ENCODE measurements around the gene MTA3. TPM values are rescaled to one million over a fixed set of nuclear protein-coding genes. Genes with fewer than 3 reads are reported as not detected.
A peak's percentile ranks its signal among the peaks of the same experiment; 100 is the strongest.

MTA3 gene
- total RNA-seq, 6 experiments from 2014 or later, result 6.3 to 13.0 (median 11.4) TPM

DNA sequence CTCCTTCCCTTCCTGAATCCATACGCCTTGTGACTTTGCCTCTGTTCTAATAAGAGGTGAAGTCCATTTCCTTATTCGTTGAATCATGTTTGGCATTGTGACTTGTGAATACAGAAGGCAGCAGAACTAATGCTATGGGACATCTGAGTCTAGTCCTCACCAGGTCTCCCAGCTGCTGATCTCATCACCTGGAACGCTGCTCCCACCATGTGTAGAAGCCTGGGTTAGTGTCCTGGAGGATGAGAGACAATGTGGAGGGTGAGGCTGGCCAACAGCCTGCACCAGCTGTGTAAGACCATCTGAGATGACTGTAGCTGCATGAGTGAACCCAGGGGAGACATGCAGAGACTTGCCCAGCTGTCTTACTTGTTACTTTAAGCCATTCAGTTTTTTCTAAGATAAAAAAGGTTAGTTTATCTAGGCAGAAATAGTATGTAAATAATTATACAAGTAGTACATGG, 227.4 kb downstream of the MTA3 start:
- H3K4me1 ChIP-seq, result peaks cover 0 to 21% (median under 1%) of the 10 kb centered on the region in 4 donors
- H3K27me3 ChIP-seq, result no peaks in the 10 kb centered on the region
- DNase-seq, result peak in 1 of 3 donors; percentile 36
- intact Hi-C loops (cut with DNase I), result no loop called here
- peak overlapping the region in 1 of 3 donors; percentile 83 for H3K4me3 ChIP-seq
- H3K27ac ChIP-seq, result peak overlapping the region in 1 of 3 donors; percentile 98
- 18% methylated on average over 3 of the region's 3 CpGs for WGBS (ENCODE audit: insufficient coverage, low coverage, low lambda C conversion rate, missing lambda C conversion rate)
- H3K36me3 ChIP-seq, result no peaks in the 10 kb centered on the region
- TF ChIP-seq POLR2A (IDR thresholded peaks at IDR 0.05), result no peak
- no peaks in the 10 kb centered on the region for H3K9me3 ChIP-seq
- ATAC-seq, result peak in 1 of 4 donors; percentile 12

DNA sequence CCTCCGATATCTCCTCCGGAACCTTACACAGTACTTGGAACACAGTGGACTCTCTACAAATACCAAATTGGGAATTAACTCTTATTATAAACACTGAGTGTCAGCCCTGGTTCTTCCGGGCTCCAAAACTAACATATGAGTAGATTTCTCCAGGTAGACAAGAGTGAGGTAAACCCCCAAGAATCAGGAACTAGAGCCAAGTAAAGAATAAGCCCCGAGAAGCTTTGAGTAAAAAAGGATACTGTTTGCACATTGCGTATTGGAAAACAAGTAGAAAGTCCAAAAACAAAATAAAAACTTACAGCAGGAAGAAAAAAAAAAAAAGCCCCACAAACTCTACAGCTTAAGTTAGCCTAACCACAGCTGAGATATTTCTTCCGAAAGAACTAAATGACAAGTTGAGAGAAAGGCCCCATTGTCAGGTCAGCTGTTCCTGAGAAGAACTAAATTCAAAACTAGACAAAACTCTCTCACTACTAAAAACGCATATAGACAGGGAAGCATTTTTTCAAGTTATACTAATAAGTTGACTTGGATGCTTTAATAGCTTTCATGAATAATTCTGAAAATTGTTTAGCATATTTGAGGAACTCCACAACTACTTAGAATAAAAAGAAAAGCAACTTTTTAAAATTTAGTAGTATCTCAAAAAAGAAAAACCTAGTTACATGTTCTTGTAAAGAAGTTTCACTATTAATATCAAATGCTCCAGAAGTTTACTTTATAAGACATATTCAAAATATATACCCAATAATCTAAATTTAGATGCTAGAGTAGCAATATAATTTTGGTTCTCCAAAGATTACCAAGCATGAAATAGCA, 228.2 kb downstream of the MTA3 start:
- ATAC-seq (no peak), DNase-seq (no peak)
- Histone ChIP-seq H3K27me3 (no peaks in the 10 kb centered on the region), H3K27ac (peak overlapping the region in 1 of 3 donors; percentile 98), H3K4me1 (peaks cover 0 to 20% (median 0%) of the 10 kb centered on the region in 4 donors), H3K9me3 (no peaks in the 10 kb centered on the region), H3K4me3 (no peak overlapping the region), H3K36me3 (no peaks in the 10 kb centered on the region)
- no peak for TF ChIP-seq POLR2A (IDR thresholded peaks at IDR 0.05)
- TF ChIP-seq, protein P1, sequence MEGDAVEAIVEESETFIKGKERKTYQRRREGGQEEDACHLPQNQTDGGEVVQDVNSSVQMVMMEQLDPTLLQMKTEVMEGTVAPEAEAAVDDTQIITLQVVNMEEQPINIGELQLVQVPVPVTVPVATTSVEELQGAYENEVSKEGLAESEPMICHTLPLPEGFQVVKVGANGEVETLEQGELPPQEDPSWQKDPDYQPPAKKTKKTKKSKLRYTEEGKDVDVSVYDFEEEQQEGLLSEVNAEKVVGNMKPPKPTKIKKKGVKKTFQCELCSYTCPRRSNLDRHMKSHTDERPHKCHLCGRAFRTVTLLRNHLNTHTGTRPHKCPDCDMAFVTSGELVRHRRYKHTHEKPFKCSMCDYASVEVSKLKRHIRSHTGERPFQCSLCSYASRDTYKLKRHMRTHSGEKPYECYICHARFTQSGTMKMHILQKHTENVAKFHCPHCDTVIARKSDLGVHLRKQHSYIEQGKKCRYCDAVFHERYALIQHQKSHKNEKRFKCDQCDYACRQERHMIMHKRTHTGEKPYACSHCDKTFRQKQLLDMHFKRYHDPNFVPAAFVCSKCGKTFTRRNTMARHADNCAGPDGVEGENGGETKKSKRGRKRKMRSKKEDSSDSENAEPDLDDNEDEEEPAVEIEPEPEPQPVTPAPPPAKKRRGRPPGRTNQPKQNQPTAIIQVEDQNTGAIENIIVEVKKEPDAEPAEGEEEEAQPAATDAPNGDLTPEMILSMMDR (IDR thresholded peaks at IDR 0.05), result no peak
- intact Hi-C loops (cut with DNase I), result no loop called here
- WGBS (ENCODE audit: insufficient coverage, low coverage, low lambda C conversion rate, missing lambda C conversion rate), result 34% methylated on average over 7 of the region's 7 CpGs

- DNase-seq, result no peak
- WGBS (ENCODE audit: insufficient coverage, low coverage, low lambda C conversion rate, missing lambda C conversion rate), result 80% methylated on average over 6 of the region's 6 CpGs
- intact Hi-C loops (cut with DNase I), result no loop called here
These were observed 228.8 kb downstream of the MTA3 start for GRCh38 chr2:42797281-42797680.

GRCh38 chr2:42799881-42800280, 231.4 kb downstream of the MTA3 start:
- intact Hi-C loops (cut with DNase I), result no loop called here
- Histone ChIP-seq H3K4me1 (peaks cover 0 to 20% (median 0%) of the 10 kb centered on the region in 4 donors), H3K4me3 (no peak overlapping the region), H3K36me3 (no peaks in the 10 kb centered on the region), H3K9me3 (no peaks in the 10 kb centered on the region), H3K27me3 (no peaks in the 10 kb centered on the region), H3K27ac (no peak overlapping the region)
- ATAC-seq (peak in 2 of 4 donors; percentile 6 to 21), DNase-seq (no peak)
- WGBS (ENCODE audit: insufficient coverage, low coverage, low lambda C conversion rate, missing lambda C conversion rate), result 47% methylated on average over 4 of the region's 4 CpGs
- TF ChIP-seq, protein P1 (IDR thresholded peaks at IDR 0.05), result no peak
- no peak for TF ChIP-seq POLR2A (IDR thresholded peaks at IDR 0.05)

More at GRCh38 chr2:42797281-42797680, 228.8 kb downstream of the MTA3 start:
- H3K36me3 ChIP-seq, result no peaks in the 10 kb centered on the region
- no peak overlapping the region for H3K4me3 ChIP-seq
- no peaks in the 10 kb centered on the region for H3K9me3 ChIP-seq
- ATAC-seq, result no peak
- H3K27me3 ChIP-seq, result no peaks in the 10 kb centered on the region
- peaks cover 0 to 20% (median 0%) of the 10 kb centered on the region in 4 donors for H3K4me1 ChIP-seq
- no peak for TF ChIP-seq POLR2A (IDR thresholded peaks at IDR 0.05)
- TF ChIP-seq, protein P1 (IDR thresholded peaks at IDR 0.05), result no peak
- H3K27ac ChIP-seq, result no peak overlapping the region

DNA sequence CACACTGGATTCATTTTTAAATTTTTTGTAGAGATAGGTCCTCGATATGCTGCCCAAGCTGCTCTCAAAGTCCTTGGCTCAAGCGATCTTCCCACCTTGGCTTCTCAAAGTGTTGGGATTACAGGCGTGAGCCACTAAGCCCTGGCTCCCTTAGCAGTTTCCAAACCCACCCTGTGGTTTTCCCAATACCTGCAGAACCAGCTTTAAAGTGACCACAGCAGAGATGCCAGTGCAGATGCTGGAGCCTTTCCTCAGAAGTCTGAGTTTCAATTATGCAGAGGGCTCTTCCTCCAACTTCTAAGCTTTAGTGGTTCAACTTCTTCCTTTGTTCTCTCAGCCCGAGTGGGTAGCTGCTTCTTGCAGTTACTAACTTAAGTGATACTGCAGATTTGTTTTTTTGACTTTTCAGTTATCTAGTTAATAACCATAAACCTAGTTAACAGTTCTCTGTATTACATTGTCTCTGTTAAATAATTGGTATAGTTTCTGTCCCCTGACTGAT, 232.1 kb downstream of the MTA3 start:
- ATAC-seq (peak in 1 of 4 donors; percentile 5), DNase-seq (no peak)
- WGBS (ENCODE audit: insufficient coverage, low coverage, low lambda C conversion rate, missing lambda C conversion rate), result 87% methylated on average over 4 of the region's 4 CpGs
- Histone ChIP-seq H3K4me3 (no peak overlapping the region), H3K27ac (no peak overlapping the region), H3K9me3 (no peaks in the 10 kb centered on the region), H3K4me1 (peaks cover 0 to 17% (median 0%) of the 10 kb centered on the region in 4 donors), H3K36me3 (no peaks in the 10 kb centered on the region), H3K27me3 (no peaks in the 10 kb centered on the region)
- no peak for TF ChIP-seq POLR2A (IDR thresholded peaks at IDR 0.05)
- TF ChIP-seq, protein P1 (IDR thresholded peaks at IDR 0.05), result no peak
- intact Hi-C loops (cut with DNase I), result no loop called here
